GM12872 (cell line): ENCODE measurements around the gene MORF4L1.

ENCODE experiments used
- CTCF ChIP-seq: IDR thresholded peaks from 3 replicates; pipeline ENCODE4 v1.5.1; 2011; ENCODE audit warnings: low read depth, mild to moderate bottlenecking, low read length, moderate library complexity; ENCODE audit not compliant: insufficient read depth

The MORF4L1 gene

GRCh38 chr15:78915341-78916087 is 42.8 kb downstream of the MORF4L1 start:
- TF ChIP-seq CTCF, result no peak

DNA sequence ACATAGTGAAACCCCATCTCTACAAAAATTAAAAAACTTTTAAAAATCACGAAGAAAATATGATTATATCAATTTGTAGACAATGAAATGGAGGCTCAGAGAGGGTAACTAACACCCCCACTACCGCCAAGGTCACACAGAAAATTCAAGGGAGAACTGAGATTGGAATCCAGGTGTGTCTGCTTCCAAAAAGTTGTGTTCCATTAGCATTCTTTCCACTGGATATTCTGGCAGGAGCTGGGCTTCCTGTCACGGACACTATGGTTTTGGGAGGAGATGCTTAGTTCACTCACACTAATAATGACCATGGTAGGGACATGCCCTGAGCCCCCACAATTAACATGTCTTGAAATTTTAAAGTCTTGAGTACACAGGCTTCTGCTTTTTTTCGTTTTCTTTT is 43.4 kb downstream of the MORF4L1 start:
- no peak for TF ChIP-seq CTCF

GRCh38 chr15:78917888-78918287 is 45.2 kb downstream of the MORF4L1 start:
- no peak for TF ChIP-seq CTCF

DNA sequence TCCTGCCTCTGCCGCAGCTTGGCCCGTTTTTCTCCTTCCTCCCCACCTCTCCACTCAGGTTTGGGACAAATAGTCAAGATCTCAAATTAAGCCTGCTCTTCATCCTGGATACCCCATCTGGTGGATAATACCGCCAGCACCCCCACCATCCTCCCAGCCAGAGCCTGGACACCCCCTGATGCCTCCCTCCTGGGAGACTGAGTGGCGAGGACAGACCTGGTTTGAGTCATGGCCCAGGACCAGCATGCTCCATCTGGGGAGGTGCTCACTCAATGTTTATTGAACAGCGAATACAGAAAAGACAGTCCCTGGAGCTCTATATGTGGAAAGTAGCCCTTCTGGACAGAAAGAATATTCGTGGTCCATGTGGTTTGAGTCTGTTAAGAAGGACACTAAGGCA is 48.8 kb downstream of the MORF4L1 start:
- no peak for TF ChIP-seq CTCF

- no peak for TF ChIP-seq CTCF
Measured at GRCh38 chr15:78921940-78922339, 49.2 kb downstream of the MORF4L1 start.

DNA sequence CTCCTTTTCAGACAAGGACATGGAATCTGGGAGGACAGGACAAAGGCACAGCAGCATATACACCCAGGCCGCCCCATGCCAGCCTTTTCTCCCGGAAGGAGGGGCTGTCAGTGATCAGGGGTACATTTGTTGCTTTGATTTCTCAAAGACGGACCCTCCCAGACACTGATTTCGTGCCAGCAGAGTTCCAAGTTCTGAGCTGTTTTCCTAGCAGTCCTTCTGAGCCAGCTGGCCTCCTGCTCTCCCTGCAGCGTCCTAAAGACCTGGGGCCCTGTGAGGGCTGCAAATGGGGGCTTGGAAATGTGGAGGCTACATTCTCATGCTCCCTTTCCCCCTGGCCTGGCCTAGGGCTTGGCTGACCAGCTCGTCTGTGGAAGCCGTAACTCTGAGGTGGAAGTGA is 49.8 kb downstream of the MORF4L1 start:
- TF ChIP-seq CTCF, result no peak

- TF ChIP-seq CTCF, result no peak
Measured at GRCh38 chr15:78923015-78923414, 50.3 kb downstream of the MORF4L1 start.
